Measurements from ENCODE around the gene ZNF516.
"Not testable (repeated sequence)": the region's sequence is repeated elsewhere in the genome, so short reads cannot be mapped to it uniquely, and the experiment has no call there.

- not testable (repeated sequence) for TF ChIP-seq POLR2AphosphoS5 (IDR thresholded peaks at IDR 0.05; ENCODE audit: low read depth, low read length); POLR2A (IDR thresholded peaks at IDR 0.05; ENCODE audit: low read depth, low read length); TAF1 (IDR thresholded peaks at IDR 0.05; ENCODE audit: borderline replicate concordance, low read depth, low read length)
Measured at GRCh38 chr18:76473521-76473920, 21.5 kb downstream of the ZNF516 start.

Measured in GM12892 (cell line).